Measurements from ENCODE around the gene TNFRSF18.

The TNFRSF18 gene

DNA sequence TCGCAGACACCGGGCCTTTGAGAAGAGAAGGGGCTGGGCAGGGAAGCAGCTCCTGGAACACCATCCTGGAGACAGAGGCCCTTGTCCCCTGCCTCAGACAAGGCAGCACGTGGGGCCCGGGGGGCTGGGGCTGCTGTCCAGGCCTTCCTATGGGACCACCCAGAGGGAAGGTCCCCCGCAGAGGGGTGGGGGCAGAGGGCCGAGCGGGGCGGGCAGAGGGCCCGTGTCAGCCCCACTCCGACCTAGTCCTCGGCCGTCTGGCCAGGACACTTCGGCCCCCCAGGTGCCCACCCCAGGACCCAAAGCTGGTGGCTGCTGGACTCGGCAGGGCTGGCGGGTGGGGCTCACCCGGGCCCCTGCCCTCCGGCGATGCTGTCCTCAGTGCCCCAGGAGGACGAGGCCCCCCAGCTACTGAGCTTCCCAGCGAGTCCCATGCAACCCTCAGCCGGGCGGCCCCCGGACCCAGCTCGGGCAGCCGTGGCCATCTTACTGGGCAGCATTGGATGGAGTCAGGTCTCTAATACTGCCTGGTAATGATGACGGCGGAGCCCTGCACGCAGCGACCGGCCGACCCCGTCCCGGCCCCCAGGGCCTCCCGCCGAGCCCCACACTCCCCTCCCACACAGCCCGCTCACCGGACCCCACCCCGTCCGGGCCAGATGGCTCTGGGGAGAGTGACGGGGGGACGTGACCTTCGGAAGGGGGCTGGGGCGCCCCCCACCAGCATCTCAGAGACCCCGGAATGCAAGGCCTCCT is 39.6 kb downstream of the TNFRSF18 start:
- no peak for DNase-seq (ENCODE audit: low read depth)

DNA sequence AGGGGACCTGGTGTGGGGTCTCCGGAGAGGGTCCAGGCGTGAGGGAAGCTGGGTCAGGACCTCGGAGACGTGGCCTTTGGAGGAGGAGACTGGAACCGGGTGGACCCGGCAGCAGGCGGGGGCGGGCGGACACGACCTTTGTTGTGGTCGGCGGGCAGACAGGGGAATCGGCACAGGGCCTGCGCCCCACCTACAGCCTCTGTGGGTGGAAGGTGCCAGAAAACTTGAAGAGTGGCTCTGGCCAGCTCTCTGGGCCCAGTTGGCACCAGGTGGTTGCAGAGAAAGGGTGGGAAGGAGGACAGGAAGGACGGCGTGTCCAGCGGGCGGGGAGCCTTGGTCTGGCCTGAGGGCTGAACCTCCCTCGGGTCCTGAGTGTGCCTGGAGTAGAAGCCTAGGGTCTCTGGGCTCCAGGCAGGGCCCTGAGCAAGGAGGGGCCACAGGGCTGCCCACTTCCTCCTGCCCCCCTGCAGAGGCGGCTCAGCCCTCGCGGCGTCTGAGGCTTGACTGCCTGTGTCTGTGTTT is 40.4 kb downstream of the TNFRSF18 start:
- DNase-seq (ENCODE audit: low read depth) = no peak

DNA sequence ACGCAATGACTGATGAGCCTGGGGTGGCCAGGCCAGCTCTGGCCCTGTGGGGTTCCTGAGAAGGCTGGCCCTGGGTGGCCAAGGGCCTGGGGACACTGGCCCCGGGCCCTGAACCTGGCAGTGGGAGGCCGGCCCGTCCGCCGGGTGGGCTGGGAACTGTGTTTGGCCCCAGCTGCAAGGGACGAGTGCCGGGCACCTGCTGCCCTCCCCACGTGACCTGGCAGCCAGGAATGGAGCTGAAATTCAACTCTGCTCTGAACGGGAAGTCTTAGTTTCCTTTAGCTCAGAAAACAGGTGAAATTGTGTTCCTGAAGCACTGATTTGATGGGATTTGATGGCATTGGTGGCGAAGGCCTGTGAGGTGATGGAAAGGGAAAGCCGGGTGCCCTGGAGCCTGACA is 40.9 kb downstream of the TNFRSF18 start:
- no peak for DNase-seq (ENCODE audit: low read depth)

DNA sequence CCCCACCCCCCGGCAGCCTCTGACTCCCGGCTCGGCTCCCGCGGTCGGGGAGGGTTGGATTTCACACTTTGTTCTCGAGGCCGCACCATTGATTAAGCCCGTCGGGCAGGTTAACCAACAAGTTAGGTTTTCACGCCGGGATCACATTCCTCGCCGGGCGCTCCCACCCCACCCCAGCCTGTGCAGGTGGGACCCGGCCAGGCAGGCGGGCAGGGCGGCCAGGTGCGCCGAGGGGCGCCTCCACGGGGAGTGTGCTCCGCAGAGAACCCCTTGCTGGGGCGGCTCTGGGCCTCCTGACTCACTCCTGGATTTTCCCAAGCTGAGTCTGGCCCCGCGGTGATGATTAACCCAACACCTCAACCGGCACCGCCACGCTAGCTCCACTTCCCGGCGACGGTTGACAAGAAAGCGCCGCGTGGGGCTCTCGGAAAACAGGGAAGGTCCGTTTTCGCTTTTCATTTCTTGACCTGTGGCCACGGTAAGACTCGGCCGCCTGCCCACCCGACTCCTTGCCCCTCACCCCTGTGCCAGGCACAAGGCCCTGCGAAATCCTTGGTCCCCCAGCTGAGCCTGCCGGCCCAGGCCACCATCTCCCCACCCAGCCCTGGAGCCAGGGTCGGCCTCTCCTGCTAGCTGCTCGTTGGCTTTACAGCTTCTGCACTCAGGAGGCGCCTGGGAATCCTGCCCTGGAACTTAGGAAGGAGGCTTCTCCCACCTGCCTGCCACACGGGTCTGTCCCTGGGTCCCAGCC is 41.5 kb downstream of the TNFRSF18 start:
- no peak for DNase-seq (ENCODE audit: low read depth)

DNA sequence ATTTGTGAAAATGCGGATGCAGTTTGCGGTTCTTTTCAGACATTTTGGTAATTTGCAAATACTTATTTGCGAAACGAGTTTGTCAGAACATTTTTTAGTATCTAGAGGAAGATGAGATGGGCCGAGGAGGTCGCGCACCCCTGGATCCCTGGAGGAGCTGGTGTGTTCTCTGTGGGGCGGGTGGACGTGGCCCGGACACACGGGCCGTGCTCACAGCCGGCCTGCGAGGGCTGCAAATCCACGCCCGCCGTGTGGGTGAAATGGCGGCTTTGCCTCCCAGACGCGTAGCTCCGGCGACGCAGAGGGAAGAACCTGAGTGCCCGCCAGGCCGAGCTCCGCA is 42.1 kb downstream of the TNFRSF18 start:
- DNase-seq (ENCODE audit: low read depth) = no peak

DNA sequence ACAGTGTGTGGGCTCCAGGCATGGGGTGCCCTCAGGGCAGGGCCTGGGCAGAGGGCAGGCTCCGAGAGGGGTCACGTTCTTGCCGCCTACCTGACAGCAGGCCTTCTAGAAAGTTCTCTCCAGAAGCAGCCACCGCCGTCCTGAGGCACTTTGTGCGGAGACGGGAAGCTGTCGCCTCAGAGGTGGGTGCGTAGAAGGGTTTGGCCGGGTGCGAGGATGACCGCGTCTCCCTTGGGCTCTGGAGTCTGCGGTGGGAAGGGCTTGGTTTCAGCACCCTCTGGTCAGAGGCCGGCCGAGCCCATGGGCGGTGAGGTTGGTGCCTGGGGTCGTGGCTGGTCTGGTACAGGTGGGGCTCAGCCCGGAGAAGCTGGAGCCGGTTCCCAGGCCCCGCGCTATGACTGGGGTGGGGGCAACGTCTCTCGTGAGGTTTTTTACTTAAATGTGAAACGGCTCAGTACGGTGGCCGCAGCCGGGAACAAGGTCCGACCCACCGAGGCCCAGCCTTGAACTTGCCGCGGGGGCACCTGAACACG is 42.8 kb downstream of the TNFRSF18 start:
- no peak for DNase-seq (ENCODE audit: low read depth)

DNA sequence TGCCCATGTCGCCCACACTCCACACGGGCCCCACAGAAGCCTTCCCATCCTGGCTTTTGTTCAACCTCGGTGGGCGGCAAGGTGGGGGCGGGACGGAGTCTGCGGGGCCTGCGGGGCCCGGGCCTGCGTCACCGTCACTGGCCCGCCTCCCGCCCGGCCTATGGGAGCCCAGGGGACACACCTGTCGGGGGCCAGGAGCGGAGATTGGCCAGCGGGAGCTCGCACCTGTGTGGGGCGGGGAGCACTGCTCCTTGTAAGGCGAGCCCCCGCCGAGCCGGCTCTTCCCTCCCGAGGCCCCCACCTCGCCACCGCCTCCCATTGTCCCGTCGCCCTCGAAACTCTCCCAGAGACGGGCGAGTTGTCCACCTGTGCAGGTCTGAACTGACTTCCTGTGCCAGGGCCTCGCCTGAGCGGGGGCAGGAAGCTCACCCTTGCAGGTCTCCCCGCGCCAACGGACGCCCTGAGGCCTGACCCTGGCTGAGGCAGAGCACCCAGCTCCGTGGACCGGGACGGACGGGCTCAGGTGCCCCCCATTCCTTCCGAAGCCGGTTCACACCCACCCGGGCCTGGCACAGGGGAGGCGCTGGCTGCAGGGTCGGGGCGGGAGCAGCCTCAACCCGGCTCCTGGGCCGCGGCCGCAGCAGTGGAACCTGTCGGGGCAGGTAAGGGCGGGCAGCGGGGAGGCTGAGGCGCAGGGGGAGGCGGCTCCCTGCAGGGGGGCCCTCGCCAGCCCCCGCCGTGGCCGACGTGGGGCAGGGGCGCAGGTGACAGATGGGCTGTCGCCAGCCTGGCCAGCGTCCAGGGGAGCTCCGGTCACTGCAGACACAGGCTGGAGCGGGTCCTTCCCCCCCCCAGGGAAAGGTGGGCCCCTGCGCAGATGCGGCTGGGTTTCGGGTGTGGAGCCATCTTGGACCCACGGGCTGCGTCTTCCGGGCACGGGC is 43.5 kb downstream of the TNFRSF18 start:
- no peak for DNase-seq (ENCODE audit: low read depth)

DNA sequence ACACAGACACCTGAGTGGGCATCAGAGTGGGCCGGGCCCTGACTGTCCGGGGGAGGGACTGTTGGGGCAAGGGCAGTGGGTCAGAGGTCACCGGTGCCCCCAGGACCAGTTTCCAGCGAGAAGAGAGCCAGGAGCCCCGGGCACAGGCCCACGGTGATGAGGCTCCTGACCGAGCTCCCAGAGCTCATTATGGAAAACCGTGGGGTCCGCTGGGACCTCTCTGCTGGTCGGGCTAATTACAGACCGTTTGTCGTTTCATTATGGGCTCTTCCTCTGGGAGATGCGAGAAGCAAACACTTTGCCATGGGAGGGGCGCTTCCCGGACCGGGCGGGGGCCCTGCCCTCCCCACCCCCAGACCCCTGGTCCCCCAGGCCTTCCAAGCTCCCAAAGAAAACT is 44.7 kb downstream of the TNFRSF18 start:
- no peak for DNase-seq (ENCODE audit: low read depth)

DNA sequence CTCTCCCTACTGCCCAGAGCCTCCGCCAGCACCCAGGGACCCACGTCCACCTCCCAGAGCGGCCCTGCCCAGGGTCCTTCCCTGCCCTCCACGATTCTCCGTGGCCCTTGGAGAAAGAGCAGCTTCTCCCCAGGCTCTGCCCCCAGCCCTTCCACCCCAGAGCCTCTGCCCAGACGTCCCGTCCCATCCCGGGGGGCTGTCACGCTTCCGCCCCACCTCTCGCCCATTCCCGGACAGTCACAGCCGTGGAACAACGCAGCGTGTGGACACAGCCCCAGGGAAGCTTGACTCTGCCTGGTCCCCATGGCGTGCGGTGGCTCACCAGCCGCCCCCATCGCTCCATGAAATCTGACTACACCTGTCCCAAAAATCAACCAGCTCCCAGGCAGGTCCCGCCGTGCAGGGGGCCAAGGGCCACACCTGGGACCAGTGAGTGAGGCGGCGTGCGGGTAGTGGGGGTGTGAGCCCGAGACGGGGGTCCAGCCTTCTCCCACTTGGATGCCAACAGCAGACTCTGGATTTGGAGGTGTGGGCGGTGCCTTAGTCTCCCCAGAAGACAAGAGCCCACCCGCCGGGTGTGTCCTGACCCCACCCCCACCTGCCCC is 45.2 kb downstream of the TNFRSF18 start:
- DNase-seq (ENCODE audit: low read depth) = no peak

DNA sequence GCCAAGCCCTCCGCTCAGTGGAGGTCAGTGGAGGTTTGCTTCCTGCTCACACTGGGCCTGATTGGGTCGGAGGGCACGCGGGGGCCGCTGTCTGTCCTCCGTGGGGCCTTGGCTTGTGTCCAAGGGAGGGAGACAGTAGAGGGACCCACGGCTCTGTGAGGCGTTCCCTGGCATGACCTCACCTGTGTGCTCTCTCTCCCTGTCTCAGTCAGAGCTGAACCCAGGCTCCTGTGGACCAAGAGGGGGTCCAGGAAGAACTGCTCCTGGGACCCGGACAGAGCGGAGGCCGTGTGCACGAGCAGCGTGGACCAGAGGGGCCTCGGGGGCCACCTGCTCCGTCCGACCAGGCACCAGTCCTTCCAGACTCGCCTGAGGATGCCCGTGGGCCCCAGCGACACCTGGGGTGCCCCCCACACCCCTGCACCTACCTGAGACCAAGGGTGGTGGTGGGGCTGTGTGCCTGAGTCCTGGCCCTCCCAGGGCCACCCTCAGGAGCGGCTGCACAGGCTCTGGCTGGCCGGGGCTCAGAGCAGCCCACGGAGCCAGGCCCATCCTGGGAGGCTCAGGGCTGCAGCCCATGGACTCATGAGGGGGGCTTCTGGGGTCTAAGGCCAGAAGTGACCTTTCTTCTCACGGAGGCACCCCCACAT is 46.0 kb downstream of the TNFRSF18 start:
- DNase-seq (ENCODE audit: low read depth) = no peak

DNA sequence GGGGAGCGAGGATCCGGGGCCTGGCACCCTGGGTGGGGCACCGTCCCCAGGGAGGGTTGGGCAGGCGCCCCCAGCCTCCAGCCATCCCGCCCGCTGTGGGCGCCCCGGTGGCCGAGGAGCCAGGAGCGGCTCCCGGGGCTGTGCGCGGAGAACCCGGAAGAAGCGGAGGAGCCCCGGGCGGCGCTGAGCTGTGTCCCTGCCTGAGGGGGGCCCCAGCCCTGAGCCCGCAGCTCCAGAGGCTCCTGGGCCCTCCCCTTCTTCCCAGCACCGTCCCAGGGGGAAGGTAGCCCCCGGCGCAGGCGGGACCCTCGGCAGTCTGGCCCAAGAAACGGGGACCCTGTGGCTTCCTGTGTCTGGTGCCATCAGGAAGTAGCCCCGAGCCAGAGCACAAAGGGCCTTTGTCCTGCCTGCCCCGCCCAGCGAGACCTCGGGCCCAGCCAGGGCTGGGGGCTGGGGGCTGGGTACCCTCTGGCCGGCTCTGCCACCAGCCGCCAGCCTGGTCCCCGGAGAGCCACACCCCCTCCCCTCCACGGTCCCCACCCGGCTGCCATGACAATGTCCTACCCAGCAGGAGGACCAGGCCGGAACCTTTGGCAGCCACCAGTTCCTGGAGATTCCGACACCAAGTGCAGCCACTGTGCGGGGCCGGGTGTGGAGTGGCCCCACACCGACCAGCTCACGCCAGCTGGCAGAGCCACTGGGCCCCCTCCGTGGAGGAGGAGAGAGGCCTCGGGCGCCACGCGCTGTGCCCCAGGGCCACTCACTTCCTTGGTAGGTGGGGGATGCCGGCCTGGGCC is 48.3 kb downstream of the TNFRSF18 start:
- DNase-seq (ENCODE audit: low read depth) = no peak

DNA sequence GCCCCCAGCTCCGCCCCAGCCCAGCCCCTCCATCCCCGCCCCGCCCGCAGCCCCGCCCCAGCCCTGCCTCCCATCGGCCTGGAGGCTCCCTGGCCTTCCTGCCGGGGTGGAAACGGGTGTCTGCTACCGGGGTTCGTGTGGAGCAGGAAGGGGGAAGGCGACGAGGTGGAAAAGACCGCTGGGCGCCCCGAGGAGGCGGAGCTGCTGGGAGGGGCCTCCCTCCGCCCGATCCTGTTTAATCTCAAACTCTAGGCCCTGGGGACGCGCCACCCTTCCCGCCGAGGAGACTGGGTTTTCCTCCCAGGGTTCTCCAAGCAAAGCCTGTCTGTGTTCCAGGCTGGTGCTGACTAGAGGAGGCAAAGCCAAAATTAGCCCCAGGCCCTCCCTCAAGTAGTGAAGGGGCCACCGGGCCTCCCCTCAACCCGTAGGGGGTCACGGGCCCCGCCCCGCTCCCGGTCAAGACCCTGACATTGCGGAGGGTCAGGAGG is 48.9 kb downstream of the TNFRSF18 start:
- DNase-seq (ENCODE audit: low read depth) = peak; percentile 47

DNA sequence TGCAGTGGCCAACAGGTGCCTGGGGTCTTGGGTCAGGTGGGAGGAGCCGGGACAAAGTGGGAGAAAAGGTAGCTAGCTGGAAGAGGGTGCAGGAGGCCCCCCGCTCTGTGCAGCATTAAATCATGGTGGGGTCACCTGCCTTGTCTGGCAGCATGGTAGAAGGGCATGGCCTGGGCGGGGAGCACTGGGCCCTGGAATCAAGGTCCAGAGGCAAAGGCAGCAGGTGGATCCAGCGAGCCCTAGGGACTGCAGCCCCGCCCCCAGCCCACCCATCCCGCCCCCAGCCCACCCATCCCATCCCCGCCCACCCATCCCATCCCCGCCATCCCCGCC is 49.4 kb downstream of the TNFRSF18 start:
- DNase-seq (ENCODE audit: low read depth) = no peak

DNA sequence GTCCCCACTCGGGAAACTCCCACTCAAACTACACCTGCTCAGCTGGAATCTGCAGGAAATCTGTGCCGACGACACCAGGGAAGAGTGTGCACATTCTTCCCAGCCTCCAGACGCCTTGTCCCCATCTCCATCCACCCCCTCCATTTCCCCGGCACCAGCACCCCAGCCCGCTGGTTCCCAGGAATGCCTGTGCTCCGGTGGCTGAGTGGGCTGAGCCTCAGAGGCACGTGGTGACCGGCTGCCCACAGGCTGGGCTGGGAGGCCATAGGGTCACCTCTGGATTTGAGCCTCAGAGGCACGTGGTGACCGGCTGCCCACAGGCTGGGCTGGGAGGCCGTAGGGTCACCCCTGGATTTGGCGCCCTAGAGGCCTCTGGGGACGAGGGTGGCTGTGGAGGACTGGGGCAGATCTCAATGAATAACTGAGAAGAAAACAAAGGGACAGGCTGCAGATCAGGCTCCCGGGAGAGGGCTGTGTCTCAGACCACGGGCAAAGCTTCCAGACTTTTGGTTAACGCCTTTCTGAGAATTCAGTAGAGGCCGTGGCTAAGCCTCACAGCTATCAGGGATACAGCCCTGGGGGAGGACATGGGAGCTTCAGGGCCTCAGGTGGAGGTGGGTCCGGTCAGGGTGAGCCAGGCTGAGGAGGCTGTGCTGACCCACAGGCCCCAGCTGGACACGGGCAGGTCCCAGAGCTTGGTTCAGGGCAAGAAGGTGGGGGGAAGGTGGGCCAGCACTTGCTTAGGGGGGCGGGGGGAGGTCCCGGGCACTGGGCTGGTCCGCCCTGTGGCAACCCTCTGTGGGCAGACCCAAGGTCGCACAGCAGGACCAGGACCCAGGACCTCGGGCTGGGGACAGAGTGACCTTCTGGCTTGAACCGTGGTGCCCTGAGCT is 50.0 kb downstream of the TNFRSF18 start:
- DNase-seq (ENCODE audit: low read depth) = no peak

DNA sequence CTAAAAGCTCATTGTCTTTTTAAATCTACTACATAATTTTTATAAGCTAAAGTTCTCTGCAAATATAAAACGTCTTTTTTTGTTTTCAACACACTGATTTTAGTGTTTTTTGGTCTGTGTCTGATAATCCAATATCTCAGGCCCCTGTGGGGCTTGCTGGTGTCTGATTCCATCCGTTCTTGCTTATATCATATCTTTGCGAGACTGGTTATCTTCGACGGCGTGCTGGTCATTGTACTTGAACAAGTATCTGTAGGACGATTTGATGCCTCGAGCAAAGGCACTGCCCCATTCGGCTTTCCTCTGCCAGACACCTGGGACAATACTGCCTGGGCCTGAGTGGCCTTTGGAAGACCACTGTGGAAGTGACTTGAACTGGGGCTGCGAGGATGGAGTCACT is 51.1 kb downstream of the TNFRSF18 start:
- no peak for DNase-seq (ENCODE audit: low read depth)

DNA sequence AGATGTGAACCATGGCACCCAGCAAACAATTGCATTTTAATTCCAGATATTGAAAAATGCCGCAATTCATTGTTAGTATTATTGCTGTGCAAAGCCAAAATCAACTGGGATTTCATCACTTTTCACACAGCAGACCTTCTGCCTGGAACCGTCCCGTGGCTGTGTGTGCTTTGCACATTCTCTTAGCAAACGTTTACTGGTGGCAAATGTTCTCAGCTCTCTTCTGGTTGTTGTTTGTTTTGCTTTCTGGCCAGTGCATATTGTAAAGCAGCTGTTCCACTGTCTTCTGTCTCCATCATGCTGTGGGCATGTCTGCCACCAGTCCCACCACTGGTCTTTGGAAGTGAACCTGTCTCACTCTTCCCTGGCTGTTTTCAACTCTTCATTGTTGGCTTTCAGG is 52.5 kb downstream of the TNFRSF18 start:
- DNase-seq (ENCODE audit: low read depth) = no peak
